GM19324 (cell line): ENCODE results near the gene RFX6.
"Not testable (repeated sequence)": the region's sequence is repeated elsewhere in the genome, so short reads cannot be mapped to it uniquely, and the experiment has no call there.

ENCODE experiments used
- ATAC-seq: cut with Tn5 transposase; IDR thresholded peaks from one replicate; pipeline ENCODE4 v1.9.1; 2021; ENCODE audit warnings: mild to moderate bottlenecking, moderate library complexity; ENCODE audit not compliant: unreplicated experiment, low FRiP score

RFX6 gene

DNA sequence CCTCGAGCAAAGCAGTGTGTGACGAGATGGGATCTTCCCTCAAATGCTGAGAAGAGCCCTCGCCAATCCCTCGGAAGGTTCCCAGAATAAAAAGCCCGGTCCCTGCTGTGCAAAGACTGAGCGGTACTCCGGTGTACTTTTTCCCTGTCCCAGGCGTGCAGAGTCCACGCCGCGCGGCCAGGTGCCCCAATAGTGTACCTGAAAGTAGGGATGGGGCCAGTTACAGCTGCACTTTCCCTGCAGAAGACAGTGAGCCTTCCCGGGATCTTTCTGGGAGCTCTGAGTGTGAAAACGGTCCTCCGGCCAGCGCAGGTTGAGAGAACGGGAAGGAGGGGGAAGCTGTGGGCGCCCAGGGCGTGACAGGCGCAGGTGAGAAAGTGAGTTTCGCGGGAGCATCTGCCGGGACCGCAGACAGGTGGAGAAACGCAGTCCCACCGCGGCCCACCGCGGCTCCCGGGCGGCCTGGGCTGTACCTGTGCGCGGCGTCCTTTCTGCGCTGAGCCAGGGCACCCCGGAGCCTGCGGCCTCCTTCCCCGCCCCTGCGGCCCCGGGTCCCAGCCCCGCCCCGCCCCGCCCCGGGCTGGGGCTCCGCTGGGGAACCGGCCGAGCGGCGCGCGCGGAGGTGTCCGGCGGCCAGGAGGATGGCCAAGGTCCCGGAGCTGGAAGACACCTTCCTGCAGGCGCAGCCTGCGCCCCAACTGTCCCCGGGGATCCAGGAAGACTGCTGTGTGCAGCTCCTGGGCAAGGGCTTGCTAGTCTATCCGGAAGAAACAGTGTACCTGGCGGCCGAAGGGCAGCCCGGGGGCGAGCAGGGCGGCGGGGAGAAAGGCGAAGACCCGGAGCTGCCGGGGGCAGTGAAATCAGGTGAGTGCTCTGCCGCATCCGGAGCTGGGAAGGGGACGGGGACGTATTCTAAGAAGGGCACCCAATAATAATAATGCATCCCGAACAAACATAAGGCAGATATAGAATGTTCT is at the start of gene RFX6:
Gene RFX6, plus strand, starts transcription at position 608 of the 977 bp plus-strand sequence. Its CDS starts 34 bp downstream, at position 642.
- peak; percentile 65 for ATAC-seq

DNA sequence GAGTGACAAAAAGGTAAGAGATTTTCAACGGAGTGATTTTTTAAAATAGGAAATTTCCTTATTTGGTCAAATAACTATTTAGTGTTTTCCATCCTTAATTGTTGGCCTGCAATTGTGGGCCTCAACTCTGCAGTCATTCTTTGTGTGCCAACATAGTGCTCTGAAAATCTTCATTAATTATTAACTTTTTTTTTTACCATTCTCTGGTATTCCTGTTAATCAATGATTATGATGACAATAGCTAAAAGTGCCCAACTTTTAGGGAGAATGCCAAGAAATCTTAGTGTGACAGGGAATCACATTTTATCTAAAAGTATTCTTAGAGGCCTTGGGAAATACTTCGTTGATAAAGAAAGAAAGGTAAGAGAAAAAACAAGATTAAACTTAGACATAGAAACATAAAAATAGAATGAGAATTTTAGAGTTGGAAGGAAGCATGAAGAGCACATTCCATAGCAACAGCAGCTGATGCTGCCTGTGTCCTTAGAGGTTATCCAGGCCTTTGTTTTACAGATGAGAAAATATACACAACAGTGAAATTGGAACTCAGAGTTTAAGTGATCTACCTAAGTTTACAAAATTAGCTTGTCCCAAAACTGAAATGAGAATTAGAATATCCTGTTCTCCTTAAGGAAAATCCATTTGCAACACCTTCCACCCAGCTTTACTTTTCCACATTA is 49.3 kb upstream of the RFX6 start:
- ATAC-seq = no peak

GRCh38 chr6:116828983-116829382 is 48.1 kb upstream of the RFX6 start, which contains the start of gene GPRC6A:
Gene GPRC6A (minus strand): TSS chr6:116829083. CDS start chr6:116829013, 70 bp downstream.
- no peak for ATAC-seq

GRCh38 chr6:116834526-116834925 is 42.5 kb upstream of the RFX6 start:
- ATAC-seq = not testable (repeated sequence)

- ATAC-seq = no peak
Observed at GRCh38 chr6:116836606-116837342, 40.3 kb upstream of the RFX6 start.

- no peak for ATAC-seq
Observed at GRCh38 chr6:116840091-116840490, 37.0 kb upstream of the RFX6 start.

DNA sequence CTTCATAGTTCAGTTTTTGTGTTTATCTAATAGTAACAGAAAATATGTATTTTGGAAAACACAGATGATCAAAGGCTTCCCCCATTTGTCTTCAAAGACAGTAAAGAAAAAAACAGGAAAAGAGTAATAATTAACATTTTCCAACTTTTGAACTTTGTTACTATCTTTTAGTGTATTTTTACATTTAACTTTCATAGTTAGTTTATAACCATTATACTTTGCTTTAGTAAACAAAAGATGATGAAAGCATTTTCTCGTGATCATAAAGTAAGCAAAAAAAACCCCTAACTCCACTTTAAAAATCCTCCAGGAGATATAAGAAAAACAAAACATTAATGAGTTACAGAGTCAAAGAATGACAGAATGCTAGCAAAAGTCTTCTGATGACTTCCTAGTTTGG is 34.6 kb upstream of the RFX6 start:
- ATAC-seq = no peak

DNA sequence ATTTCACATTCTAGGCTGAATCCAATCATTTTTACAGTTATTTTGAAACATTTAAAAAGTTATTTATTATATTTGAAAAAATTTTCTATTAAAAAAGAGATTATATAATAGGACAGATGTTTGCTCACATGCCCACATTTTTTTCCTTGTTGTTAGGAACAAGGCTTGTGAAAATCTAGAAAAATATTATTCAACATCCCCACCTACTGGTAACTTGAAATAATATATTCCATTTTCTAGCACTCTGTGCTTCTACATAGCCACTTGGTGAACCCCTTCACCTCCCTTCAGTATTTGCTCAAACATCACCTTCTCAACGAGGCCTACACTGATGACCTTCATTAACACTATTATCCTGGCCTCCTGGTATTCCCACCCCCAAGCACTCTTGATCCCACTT is 29.8 kb upstream of the RFX6 start:
- ATAC-seq = no peak

DNA sequence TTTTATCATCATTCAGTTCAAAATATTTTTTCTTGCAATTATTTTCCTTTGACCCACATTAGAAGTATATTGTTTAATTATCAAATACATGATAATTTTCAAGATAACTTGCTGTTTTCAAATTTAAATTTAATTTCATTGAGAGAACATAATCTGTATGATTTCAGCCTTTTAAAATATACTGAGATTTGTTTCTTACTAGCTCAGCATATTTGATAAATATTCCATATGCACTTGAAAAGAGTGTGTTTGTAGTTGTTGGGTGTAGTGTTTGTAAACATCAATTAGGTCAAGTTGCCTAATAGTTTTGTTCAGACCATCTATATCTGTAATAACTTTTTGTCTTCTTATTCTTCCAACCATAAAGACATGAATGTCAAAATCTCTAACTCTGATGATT is 19.0 kb upstream of the RFX6 start:
- ATAC-seq = no peak

- no peak for ATAC-seq
Observed at GRCh38 chr6:116859264-116859663, 17.8 kb upstream of the RFX6 start.

- ATAC-seq = peak; percentile 63
Observed at GRCh38 chr6:116866281-116866871, 10.7 kb upstream of the RFX6 start.

GRCh38 chr6:116872771-116873170 is 4.3 kb upstream of the RFX6 start:
- no peak for ATAC-seq

DNA sequence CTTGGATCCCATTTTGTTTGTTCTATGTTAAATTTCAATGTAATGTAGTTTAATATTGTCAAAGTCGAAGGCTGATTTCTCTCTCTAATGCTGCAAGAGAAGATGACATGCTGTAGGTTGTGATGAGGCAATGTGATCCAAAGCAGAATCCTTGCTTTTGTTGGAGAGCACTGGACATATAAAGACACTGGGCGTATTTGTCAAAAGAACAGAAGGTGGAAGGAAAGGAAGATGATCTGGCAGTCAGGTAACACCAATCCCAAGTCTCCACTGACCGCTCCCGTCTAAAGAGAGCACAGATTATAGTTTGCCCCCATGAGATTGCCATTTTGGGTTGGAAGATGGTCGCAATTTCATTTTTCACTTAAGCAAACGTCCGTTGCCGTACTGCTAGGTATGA is 935 bp upstream of the RFX6 start:
- ATAC-seq = no peak

DNA sequence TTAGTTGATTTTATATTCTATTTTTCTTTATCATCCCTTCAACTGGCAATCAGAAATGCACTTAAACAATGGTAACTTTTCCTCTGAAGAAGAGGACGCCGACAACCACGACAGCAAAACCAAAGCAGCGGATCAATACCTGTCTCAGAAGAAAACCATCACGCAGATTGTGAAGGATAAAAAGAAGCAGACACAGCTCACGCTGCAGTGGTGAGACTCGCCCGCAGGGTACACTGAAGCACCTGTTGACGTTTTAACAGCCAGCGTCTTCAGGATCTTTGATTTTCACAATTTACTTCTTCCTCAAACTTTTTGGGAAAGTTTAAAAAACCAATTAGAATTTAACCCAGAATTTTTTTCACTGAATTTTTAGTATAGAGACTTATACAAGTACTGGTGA is 701 bp downstream of the RFX6 start:
- ATAC-seq = no peak

- ATAC-seq = no peak
Observed at GRCh38 chr6:116881236-116881635, 4.2 kb downstream of the RFX6 start.

- ATAC-seq = no peak
Observed at GRCh38 chr6:116883005-116883404, 6.0 kb downstream of the RFX6 start.

- no peak for ATAC-seq
Observed at GRCh38 chr6:116884530-116884929, 7.5 kb downstream of the RFX6 start.

GRCh38 chr6:116887168-116887567 is 10.1 kb downstream of the RFX6 start:
- no peak for ATAC-seq

- no peak for ATAC-seq
Observed at GRCh38 chr6:116887894-116888293, 10.9 kb downstream of the RFX6 start.

DNA sequence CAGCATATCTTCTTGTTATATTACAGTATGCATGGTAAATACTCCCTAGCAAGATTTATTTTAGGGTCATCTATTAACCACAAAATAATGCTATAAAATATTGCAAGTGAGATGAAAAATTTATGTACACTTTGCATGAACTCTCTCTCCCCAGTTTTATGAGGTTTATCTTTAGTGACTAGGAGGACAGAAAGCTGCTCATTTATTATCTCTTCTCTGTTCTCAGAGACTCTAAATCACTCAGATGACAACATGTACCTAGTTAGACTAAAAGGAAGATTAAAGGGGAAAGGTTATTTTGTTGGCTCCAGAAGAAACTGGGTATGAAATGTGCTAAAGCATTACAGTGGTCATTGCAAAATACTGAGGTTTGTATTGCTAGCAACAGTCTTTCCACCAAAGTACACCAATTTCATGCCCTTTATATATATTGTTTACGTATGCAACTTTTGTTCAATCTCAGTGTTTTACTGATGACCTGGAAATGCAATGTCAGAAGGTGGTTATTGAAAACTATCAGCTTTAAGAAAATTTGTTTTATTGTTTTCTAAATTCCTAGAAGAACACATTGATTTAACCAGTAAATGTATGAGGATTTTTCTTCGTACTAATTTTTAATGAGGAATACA is 11.8 kb downstream of the RFX6 start:
- no peak for ATAC-seq
